GM10266 (cell line): ENCODE data around the gene BST2.

Experiments
- DNase-seq: peaks from one replicate; pipeline ENCODE4 v3.0.0; 2012; ENCODE audit errors: extremely low spot score
- CTCF ChIP-seq: IDR thresholded peaks from 2 replicates; pipeline ENCODE4 v1.5.1; 2012; ENCODE audit warnings: mild to moderate bottlenecking, low read depth; ENCODE audit not compliant: control insufficient read depth, insufficient read depth; ENCODE audit errors: missing control alignments

The BST2 gene

GRCh38 chr19:17445526-17446165 lies 40.2 kb upstream of the BST2 start:
- no peak for DNase-seq
- TF ChIP-seq CTCF, result no peak

GRCh38 chr19:17441241-17442021 lies 36.0 kb upstream of the BST2 start:
- peak; percentile 45 for DNase-seq
- TF ChIP-seq CTCF, result peak; percentile 58

- no peak for DNase-seq
- TF ChIP-seq CTCF, result no peak
These were observed 31.4 kb upstream of the BST2 start for GRCh38 chr19:17436874-17437267.

- no peak for TF ChIP-seq CTCF
These were observed 30.9 kb upstream of the BST2 start for GRCh38 chr19:17436094-17436873.

GRCh38 chr19:17435218-17435617 lies 29.8 kb upstream of the BST2 start:
- TF ChIP-seq CTCF, result no peak
- no peak for DNase-seq

More at GRCh38 chr19:17436094-17436873, 30.9 kb upstream of the BST2 start:
- DNase-seq, result no peak

GRCh38 chr19:17431417-17431816 lies 26.0 kb upstream of the BST2 start:
- no peak for DNase-seq
- no peak for TF ChIP-seq CTCF
